OCI-LY3 (cell line): Measurements from ENCODE around the gene NSUN5.
"Not testable (repeated sequence)": the region's sequence is repeated elsewhere in the genome, so short reads cannot be mapped to it uniquely, and the experiment has no call there.

ENCODE experiments used
- H2AFZ ChIP-seq: fragments of 200-600, 300-600 bp; shearing (Covaris generic); 2 replicates; pipeline ENCODE4 v1.6.0; 2014; ENCODE audit warnings: antibody characterized with exemption, low read depth, low read length
- H3K27ac ChIP-seq: fragments of 200-600, 300-600 bp; sonication (generic); 2 replicates; pipeline ENCODE4 v1.5.1; 2014; ENCODE audit warnings: mild to moderate bottlenecking, low read length, moderate library complexity, mixed read lengths
- H3K27me3 ChIP-seq: fragments of 200-600, 300-600 bp; sonication (generic); 2 replicates; pipeline ENCODE4 v1.6.1; 2014; ENCODE audit warnings: low read depth, low read length, mixed read lengths
- H3K36me3 ChIP-seq: fragments of 200-600, 300-600 bp; sonication (generic); replicated peaks from 2 replicates; pipeline ENCODE3; 2014; ENCODE audit warnings: low read depth, low read length, mixed read lengths
- H3K4me1 ChIP-seq: fragments of 300-600, 200-600 bp; sonication (generic); 2 replicates; pipeline ENCODE4 v1.6.1; 2014; ENCODE audit warnings: low read length, mixed read lengths
- H3K4me2 ChIP-seq: fragments of 200-600, 300-600 bp; sonication (generic); 2 replicates; pipeline ENCODE4 v1.6.1; 2014; ENCODE audit warnings: low read length, mixed read lengths
- H3K4me3 ChIP-seq: fragments of 300-600, 200-600 bp; sonication (generic); 2 replicates; pipeline ENCODE4 v1.5.1; 2014; ENCODE audit warnings: antibody characterized with exemption, mild to moderate bottlenecking, low read length, moderate library complexity
- H3K79me2 ChIP-seq: fragments of 300-600, 200-600 bp; shearing (Covaris generic); 2 replicates; pipeline ENCODE4 v1.6.1; 2014; ENCODE audit warnings: mild to moderate bottlenecking, low read length, mixed read lengths
- H3K9ac ChIP-seq: fragments of 300-600, 200-600 bp; shearing (Covaris generic); 2 replicates; pipeline ENCODE4 v1.6.0; 2014; ENCODE audit warnings: mild to moderate bottlenecking, low read length, moderate library complexity
- H3K9me3 ChIP-seq: fragments of 200-600, 300-600 bp; shearing (Covaris generic); 2 replicates; pipeline ENCODE4 v1.6.1; 2014; ENCODE audit warnings: low read length, mixed read lengths; ENCODE audit not compliant: insufficient read depth
- H4K20me1 ChIP-seq: fragments of 200-600, 300-600 bp; sonication (generic); 2 replicates; pipeline ENCODE4 v1.6.1; 2016; ENCODE audit warnings: low read length, mixed read lengths; ENCODE audit not compliant: insufficient read depth
- CTCF ChIP-seq: fragments of 200-600, 300-600 bp; sonication (generic); IDR thresholded peaks from 2 replicates; pipeline ENCODE4 v1.5.1; 2014; ENCODE audit warnings: antibody characterized with exemption, low read length, low read depth
- EZH2phosphoT487 ChIP-seq: fragments of 200-600 bp; shearing (Covaris generic); IDR thresholded peaks from 2 replicates; pipeline ENCODE4 v1.6.1; 2018; ENCODE audit warnings: antibody characterized with exemption, mixed run types, low read depth

NSUN5 gene

GRCh38 chr7:73332447-73332846, 23.8 kb upstream of the NSUN5 start:
- H3K4me1 ChIP-seq, result no peaks in the 10 kb centered on the region
- no peaks in the 10 kb centered on the region for H4K20me1 ChIP-seq
- no peak overlapping the region for H3K27ac ChIP-seq
- H3K9ac ChIP-seq, result no peak overlapping the region
- H3K4me3 ChIP-seq, result no peak overlapping the region
- no peak overlapping the region for H2AFZ ChIP-seq
- H3K36me3 ChIP-seq, result no peaks in the 10 kb centered on the region
- H3K79me2 ChIP-seq, result no peaks in the 10 kb centered on the region
- H3K9me3 ChIP-seq, result no peaks in the 10 kb centered on the region
- TF ChIP-seq CTCF (no peak), EZH2phosphoT487 (no peak)
- peaks cover 4% of the 10 kb centered on the region; the same call in 1 of the 2 replicates for H3K27me3 ChIP-seq
- H3K4me2 ChIP-seq, result no peak overlapping the region

DNA sequence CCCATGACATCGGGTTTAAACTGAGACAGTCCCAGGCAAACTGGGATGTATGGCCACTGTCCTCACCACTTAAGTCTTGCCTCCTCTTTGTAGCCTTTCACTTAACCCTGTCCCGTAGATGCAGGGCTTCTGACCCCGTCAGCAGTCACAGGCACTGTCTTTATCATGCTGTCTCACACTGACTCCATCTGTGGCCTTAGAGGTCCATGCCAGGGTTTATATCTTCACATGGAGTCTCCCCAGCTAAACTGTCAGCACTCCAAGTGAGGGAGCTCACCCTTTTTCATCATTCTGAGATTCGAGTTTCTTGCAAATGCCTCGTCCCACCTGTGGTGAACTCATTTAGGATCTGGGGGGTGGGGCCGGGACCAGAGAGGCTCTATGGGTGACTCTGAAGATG, 22.1 kb upstream of the NSUN5 start:
- Histone ChIP-seq H2AFZ (no peak overlapping the region), H3K27me3 (peaks cover 4% of the 10 kb centered on the region; the same call in 1 of the 2 replicates)

GRCh38 chr7:73329861-73330581, 21.4 kb upstream of the NSUN5 start:
- Histone ChIP-seq H3K36me3 (no peaks in the 10 kb centered on the region), H3K27ac (no peak overlapping the region), H3K4me3 (no peak overlapping the region), H3K27me3 (peaks cover 4% of the 10 kb centered on the region; the same call in 1 of the 2 replicates), H3K79me2 (no peaks in the 10 kb centered on the region), H3K9ac (no peak overlapping the region), H2AFZ (no peak overlapping the region), H3K4me1 (no peaks in the 10 kb centered on the region), H3K9me3 (no peaks in the 10 kb centered on the region), H4K20me1 (no peaks in the 10 kb centered on the region), H3K4me2 (no peak overlapping the region)
- TF ChIP-seq EZH2phosphoT487, result no peak
- TF ChIP-seq CTCF, result no peak

More for the DNA sequence above, 22.1 kb upstream of the NSUN5 start:
- Histone ChIP-seq H3K4me2 (no peak overlapping the region), H4K20me1 (no peaks in the 10 kb centered on the region), H3K36me3 (no peaks in the 10 kb centered on the region), H3K4me1 (no peaks in the 10 kb centered on the region), H3K4me3 (no peak overlapping the region), H3K9ac (no peak overlapping the region), H3K79me2 (no peaks in the 10 kb centered on the region), H3K9me3 (no peaks in the 10 kb centered on the region), H3K27ac (no peak overlapping the region)
- TF ChIP-seq CTCF, result no peak
- TF ChIP-seq EZH2phosphoT487, result no peak

DNA sequence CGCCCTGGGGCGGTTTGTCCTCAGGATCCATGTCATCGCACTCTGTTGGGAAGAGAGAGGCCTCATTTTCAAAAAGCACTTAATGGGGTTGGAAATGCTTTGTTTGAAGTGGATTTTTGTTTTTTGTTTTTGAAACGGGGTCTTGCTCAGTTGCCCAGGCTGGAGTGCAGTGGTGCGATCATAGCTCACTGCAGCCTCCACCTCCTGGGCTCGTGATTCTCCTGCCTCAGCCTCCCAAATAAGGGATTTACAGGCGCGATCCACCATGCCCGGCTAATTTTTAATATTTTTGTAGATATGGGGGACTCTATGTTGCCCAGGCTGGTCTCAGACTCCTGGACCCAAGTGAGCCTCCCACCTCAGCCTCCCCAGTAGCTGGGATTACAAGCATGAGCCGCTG, 20.1 kb upstream of the NSUN5 start:
- no peaks in the 10 kb centered on the region for H3K36me3 ChIP-seq
- TF ChIP-seq CTCF, result no peak
- no peak for TF ChIP-seq EZH2phosphoT487
- H3K9me3 ChIP-seq, result no peaks in the 10 kb centered on the region
- H3K4me3 ChIP-seq, result no peak overlapping the region
- H3K27me3 ChIP-seq, result peaks cover 4% of the 10 kb centered on the region; the same call in 1 of the 2 replicates
- no peak overlapping the region for H3K9ac ChIP-seq
- H2AFZ ChIP-seq, result no peak overlapping the region
- H3K4me2 ChIP-seq, result no peak overlapping the region
- peaks cover 4% of the 10 kb centered on the region; the same call in 1 of the 2 replicates for H3K4me1 ChIP-seq
- H4K20me1 ChIP-seq, result no peaks in the 10 kb centered on the region
- no peaks in the 10 kb centered on the region for H3K79me2 ChIP-seq
- no peak overlapping the region for H3K27ac ChIP-seq

GRCh38 chr7:73327922-73328321, 19.3 kb upstream of the NSUN5 start, which contains the start of the genes FKBP6 and TRIM50:
Gene FKBP6, plus strand, starts transcription at chr7:73328161. Its CDS starts 268 bp downstream, at chr7:73328429.
Gene TRIM50, minus strand, starts transcription at chr7:73328082. Its CDS starts 3,295 bp downstream, at chr7:73324787.
- H4K20me1 ChIP-seq, H2AFZ ChIP-seq, H3K27ac ChIP-seq, H3K79me2 ChIP-seq, H3K4me1 ChIP-seq, H3K9ac ChIP-seq, H3K9me3 ChIP-seq, H3K4me2 ChIP-seq, H3K27me3 ChIP-seq, H3K4me3 ChIP-seq, H3K36me3 ChIP-seq: not testable (repeated sequence)

- not testable (repeated sequence) for H3K27me3 ChIP-seq, H3K4me1 ChIP-seq, H4K20me1 ChIP-seq, H3K36me3 ChIP-seq, H3K79me2 ChIP-seq, H2AFZ ChIP-seq, H3K4me3 ChIP-seq, H3K9ac ChIP-seq, H3K9me3 ChIP-seq, H3K4me2 ChIP-seq, H3K27ac ChIP-seq
Observed at GRCh38 chr7:73327449-73327848, 18.8 kb upstream of the NSUN5 start.
